GM19043 (cell line): ENCODE data around the gene PAXX.

Experiments
- ATAC-seq: cut with Tn5 transposase; IDR thresholded peaks from one replicate; pipeline ENCODE4 v1.9.1; 2021; ENCODE audit warnings: low read depth; ENCODE audit not compliant: unreplicated experiment

PAXX gene, protein sequence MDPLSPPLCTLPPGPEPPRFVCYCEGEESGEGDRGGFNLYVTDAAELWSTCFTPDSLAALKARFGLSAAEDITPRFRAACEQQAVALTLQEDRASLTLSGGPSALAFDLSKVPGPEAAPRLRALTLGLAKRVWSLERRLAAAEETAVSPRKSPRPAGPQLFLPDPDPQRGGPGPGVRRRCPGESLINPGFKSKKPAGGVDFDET

DNA sequence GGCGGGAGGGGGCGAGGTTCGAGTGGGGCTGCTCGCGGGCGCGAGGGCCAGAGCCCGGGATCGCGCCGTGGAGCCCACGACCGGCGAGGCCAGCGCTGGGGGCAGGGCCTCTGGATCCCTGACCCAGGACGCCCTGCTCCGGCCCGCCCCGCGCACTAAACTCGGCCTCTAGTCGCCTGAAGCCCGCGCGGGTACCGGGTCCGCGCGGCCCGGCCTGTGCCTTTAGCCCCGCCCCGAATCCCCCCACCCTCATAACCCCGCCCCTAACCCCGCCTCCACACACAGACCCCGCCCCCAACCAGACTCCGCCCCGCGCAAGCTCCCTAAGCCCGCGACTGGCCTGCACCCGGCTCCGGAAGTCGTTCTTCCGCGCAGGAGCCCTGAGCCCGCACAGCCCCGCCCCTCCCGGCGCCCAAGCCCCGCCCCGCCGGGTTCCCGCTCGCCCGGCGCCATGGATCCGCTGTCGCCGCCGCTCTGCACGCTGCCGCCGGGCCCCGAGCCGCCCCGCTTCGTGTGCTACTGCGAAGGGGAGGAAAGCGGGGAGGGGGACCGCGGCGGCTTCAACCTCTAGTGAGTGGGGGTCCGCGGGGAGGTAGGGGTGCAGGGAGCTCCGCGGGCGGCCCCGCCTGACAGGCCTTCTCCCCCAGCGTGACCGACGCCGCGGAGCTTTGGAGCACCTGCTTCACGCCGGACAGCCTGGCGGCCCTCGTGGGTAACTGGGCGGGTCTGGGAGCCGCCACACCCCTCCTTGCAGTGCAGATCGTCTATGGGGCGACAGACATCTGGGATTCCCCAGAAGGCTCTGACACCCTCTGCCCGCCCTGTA, at the start of gene PAXX:
TSS of gene PAXX (plus strand) at position 430 of the 826 bp plus-strand sequence. CDS start at position 452, 22 bp downstream.
- peak; percentile 68 for ATAC-seq

GRCh38 chr9:136942881-136943230, 49.4 kb upstream of the PAXX start:
- no peak for ATAC-seq

DNA sequence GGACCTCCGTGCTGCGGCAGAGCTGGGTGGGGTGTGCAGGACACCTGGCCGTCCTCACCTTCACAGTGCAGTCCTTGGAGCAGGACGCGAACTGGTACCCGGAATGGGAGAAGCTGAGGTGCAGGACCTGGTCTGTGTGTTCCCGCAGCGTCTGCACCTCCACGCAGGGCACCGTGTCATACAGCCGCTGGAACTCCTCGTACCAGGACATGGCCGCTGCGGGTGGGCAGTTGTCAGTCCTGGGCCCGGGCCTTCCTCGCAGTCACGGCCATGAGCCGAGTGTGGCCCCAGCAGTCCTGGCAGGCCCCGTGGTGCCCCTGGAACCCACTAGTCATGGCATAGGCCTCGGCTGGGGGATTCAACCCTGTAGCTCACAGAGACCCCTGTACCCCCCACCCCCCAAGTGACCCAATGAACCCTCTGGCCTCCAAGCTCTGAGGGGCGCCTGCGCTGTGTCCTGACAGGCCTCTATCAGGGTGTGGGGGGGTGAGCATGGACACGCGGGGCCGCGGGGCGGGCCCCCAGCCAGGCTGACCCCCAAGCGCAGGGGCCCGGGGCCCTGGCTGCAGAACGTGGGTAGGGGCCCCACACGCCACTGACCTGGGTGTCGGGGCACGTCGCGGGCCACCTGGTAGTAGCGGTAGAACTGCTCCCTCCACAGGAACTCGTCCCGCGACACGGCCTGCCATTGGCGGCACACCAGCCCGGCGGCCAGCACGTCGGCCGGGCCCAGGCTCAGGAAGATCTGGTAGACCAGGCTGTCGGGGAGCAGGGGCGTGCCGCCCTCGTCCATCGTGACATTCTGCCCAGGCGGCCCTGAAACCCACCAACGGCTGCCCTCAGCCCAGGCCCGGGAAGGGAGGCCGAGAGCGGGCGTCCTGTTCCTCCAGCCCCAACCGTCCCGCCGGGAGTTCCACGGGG, 48.7 kb upstream of the PAXX start:
- ATAC-seq = no peak

GRCh38 chr9:136944212-136944518, 48.1 kb upstream of the PAXX start:
- peak; percentile 40 for ATAC-seq

GRCh38 chr9:136944519-136945332, 47.5 kb upstream of the PAXX start, which contains the start of the genes C8G and FBXW5:
Gene C8G (plus strand): TSS chr9:136945243. CDS start chr9:136945321, 78 bp downstream.
Gene FBXW5 (minus strand): TSS chr9:136944738. CDS start chr9:136944083, 655 bp downstream.
- peak; percentile 72 for ATAC-seq

GRCh38 chr9:136945333-136946227, 46.6 kb upstream of the PAXX start:
- ATAC-seq = no peak

GRCh38 chr9:136946228-136947027, 45.8 kb upstream of the PAXX start:
- ATAC-seq = no peak

GRCh38 chr9:136947028-136947891, 45.0 kb upstream of the PAXX start:
- no peak for ATAC-seq

- no peak for ATAC-seq
These were observed 44.2 kb upstream of the PAXX start for GRCh38 chr9:136947955-136948510.

DNA sequence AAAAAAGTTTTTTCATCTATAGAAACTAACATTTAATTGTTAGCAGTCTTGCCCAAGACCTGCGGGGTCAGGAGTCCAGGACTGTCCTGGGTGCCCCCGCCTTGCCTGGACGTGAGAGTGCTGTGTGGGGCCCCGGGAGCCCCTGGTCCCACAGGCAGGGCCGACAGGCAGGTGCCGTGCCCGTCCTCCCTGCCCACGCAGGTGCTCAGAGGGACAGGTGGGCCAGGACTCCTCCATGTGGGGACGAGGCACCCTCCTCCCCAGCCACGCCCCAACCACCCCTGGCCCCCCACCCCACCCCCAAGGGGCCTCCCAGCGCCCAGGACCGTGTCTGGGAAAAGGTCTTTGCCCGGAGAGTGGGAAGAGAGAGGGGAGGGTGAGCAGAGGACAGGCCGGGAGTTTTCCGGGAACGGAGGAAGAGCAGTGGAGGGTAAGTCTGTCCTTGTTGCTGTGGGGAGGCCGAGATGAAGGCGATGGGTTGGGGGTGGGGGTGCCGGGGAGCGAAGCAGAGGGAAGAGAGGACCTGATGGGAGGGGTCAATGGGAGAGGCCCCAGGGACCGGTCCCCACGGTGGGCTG, 42.9 kb upstream of the PAXX start:
- no peak for ATAC-seq

DNA sequence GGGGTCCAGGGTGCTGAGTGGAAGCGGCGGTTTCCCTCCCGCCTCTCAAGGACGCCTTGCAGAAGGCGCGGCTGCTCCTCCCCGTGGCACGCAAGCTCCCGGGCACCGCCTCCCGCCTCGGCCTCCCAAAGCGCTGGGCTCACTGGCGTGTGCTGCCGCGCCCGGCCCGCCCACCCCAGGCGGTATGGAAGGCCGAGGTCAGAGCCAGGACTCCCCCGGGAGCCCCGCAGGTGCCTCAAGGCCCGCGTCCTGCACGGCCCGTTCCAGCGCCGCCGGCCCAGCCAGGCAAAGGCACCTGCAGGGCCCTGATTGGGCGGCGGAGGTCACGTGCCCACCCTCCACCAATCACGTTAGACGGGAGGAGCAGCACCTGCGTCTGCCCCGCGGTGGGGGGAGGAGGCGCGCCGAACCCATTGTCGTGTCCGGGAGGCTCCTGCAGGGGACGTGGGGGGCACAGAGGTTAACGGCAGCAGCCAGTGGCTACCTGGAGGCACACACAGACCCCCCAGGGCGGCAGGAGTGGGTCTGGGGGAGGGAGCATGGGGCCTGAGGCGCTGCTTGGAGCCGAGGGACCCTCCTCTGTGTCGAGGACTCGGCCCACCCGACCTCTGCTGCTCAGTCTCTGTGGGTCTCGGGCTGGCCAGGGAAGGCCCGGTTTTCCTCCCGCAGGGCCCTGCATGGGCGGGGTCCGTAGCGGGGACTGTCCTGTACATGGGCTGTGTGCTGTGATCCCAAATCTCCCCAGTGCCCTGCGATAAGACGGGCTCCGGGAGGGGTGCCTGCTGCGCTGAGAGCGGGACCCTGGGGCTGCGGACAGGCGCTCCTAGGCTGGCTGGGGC, 42.2 kb upstream of the PAXX start:
- ATAC-seq = peak; percentile 91

DNA sequence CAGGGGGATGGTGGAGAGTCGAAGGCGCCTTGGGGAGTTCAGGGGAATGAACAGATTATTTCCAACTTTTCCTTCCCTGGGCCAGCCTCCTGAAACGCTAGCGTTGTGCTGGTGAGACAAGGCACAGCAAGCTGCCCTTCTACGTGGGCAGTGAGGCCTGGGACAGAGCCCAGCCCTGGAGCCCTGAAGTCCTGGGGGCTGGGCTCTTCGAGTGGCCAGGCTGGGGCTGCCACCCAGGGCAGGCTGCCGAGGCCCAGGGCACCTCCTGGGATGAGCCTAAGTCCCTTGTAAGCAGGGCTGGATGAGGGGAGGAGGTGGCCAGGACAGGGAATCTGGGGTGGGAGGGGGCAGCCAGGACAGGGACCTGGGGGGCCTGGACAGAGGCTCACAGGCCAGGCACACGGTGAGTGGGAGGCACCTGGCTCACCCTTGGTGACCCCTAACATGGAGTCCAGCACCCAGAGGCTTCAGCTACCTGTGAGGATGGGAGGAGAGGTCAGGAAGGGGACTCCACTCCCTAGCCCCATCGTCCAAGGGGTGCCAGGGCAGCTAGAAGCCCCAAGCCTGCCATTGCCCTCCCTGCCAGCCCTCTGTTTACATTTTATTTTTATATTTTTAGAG, 41.5 kb upstream of the PAXX start:
- ATAC-seq = no peak

- ATAC-seq = no peak
These were observed 40.5 kb upstream of the PAXX start, which contains the start of gene LCN12 for GRCh38 chr9:136951541-136952320. Gene LCN12 (plus strand): TSS chr9:136952273. CDS start chr9:136952328, 55 bp downstream.

GRCh38 chr9:136952321-136952850, 39.8 kb upstream of the PAXX start:
- no peak for ATAC-seq
